GM21381 (cell line): ENCODE results near the gene AMOTL1.
"Not testable (repeated sequence)": the region's sequence is repeated elsewhere in the genome, so short reads cannot be mapped to it uniquely, and the experiment has no call there.

ENCODE experiments used
- ATAC-seq: cut with Tn5 transposase; IDR thresholded peaks from one replicate; pipeline ENCODE4 v1.9.1; 2021; ENCODE audit warnings: mild to moderate bottlenecking, moderate library complexity; ENCODE audit not compliant: unreplicated experiment

Gene AMOTL1

GRCh38 chr11:94849839-94850238 lies 81.7 kb downstream of the AMOTL1 start:
- ATAC-seq, result no peak

DNA sequence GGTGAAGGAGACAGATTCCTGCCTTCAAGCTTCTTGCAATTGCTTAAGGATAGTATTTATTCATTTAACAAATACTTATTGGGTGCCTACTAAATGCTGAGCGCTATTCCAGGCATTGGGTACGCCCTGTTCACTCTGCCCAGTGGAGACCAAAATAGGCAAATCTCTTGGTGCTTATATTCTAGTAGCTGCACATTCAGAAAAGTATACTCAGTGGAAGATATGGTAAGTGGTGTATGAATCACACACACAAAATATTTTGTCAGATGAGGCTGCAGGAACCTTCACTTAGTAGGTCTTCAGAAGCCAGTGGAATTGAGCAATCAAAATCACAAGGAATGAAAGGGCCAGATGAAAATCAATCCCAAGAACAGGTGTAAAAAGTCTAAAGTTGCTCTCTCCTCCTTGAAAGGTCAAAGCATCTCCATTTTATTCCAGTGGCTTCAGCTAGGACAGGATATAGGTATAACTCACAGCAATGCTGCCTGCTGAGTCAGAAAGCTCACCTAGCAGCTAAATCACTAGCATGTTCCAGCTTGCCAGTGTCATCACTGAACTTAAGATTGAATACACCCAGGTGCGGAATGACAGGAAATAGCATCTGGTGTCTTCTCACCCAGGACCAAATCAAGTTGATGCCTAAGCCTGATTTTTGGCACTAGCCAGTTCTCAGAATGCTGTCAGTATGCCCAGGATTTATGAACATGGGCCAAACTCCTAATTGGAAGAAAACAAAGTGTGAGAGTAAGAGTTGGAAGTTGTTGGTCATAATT lies 83.9 kb downstream of the AMOTL1 start:
- no peak for ATAC-seq

DNA sequence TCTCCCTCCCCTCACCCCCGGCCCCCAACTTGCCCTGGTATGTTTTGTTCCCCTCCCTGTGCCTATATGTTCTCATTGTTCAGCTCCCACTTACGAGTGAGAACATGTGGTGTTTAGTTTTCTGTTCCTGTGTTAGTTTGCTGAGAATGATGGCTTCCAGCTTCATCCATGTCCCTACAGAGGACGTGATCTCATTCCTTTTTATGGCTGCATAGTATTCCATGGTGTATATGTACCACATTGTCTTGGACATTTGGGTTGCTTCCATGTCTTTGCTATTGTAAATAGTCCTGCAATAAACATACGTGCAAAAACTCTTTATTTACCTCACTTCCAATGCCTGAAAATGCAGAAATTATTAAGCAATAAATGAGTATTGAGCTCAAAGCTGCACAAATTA lies 85.1 kb downstream of the AMOTL1 start:
- ATAC-seq, result not testable (repeated sequence)

DNA sequence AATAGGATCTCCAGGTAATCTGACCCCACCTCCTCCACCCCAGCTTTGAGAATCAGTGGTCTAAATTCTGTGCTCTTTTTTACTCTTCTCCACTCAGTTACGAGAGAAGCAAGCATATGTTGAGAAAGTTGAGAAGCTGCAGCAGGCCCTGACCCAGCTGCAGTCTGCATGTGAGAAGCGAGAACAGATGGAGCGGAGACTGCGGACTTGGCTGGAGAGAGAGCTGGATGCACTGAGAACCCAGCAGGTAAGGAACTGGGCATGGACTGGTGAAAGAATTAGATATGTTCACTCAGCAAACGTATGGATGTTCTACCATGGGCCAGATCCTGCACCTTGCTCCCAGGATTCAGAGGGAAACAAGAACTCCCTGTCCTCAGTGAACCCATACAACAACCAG lies 85.7 kb downstream of the AMOTL1 start:
- ATAC-seq, result no peak

GRCh38 chr11:94854770-94855633 lies 86.8 kb downstream of the AMOTL1 start:
- no peak for ATAC-seq

GRCh38 chr11:94855666-94856065 lies 87.5 kb downstream of the AMOTL1 start:
- ATAC-seq, result no peak

DNA sequence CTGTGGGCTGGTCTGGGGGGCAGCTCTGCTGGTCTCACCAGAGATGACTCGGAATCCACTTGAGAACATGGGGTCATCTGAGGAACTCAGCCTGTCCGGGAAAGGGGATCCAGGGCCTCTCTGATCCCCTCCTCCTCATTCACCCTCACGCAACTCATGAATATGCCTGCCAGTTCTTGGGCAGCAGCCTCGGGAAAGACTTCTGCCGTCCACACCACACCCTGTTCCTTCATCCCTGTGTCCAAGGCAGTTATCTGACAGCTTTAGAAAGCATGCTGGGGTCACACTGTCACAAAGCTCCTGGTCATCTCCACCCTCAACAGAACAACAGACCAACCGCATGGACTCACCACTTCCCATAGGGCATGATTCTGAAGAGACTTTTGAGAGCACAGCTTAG lies 88.3 kb downstream of the AMOTL1 start:
- no peak for ATAC-seq

GRCh38 chr11:94857337-94857736 lies 89.2 kb downstream of the AMOTL1 start:
- ATAC-seq, result no peak

DNA sequence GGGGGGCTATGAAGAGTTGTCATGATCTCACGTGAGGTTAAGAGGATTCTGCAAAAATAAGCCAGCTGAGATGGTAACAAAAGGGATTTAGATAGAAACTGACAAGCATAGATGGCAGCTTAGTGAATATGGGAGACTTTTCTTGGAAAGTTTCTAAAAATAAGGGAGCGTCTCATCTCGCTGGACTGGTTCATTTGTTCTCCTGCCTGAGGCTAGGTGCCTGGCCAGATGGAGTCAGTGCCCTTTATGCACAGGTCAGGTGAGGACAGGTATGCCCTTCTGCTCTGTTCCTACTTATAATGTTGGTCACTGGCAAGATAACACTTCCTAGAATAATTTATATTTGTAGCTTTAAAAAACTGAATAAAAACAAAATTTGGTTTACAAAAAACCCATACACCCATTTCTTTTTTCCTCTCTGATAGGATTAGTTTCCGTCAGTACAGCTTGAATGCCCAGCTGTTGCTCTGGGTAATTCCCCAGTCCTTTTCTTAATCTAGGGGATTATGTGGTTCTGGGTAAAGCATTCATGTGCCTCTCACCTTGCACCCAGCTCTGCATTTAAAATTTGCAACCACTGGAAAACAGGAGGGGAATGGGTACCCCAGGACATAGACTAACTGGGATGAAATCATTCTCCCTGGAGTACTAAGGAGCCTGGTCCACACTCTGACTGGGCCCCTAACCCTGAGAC lies 90.0 kb downstream of the AMOTL1 start:
- no peak for ATAC-seq

DNA sequence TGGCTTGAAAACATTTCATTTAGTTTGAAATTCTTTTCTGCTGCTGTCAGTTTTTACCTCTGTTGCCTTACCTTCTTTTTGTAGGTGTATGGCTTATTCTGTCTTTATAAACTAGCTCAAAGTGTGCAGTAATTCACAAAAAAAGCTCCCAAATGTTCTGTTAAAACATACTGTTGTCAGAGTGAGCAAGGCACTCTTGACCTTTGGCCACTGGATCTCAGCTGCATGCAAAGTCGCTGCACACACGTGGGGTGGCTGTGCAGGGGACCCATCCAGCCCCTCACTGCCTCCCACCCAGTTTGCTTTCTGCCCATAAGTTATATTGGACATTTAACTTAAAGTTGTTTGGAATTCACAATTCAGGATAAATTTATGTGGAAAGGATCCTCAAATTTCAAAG lies 92.2 kb downstream of the AMOTL1 start:
- no peak for ATAC-seq

GRCh38 chr11:94861306-94861845 lies 93.2 kb downstream of the AMOTL1 start:
- no peak for ATAC-seq

DNA sequence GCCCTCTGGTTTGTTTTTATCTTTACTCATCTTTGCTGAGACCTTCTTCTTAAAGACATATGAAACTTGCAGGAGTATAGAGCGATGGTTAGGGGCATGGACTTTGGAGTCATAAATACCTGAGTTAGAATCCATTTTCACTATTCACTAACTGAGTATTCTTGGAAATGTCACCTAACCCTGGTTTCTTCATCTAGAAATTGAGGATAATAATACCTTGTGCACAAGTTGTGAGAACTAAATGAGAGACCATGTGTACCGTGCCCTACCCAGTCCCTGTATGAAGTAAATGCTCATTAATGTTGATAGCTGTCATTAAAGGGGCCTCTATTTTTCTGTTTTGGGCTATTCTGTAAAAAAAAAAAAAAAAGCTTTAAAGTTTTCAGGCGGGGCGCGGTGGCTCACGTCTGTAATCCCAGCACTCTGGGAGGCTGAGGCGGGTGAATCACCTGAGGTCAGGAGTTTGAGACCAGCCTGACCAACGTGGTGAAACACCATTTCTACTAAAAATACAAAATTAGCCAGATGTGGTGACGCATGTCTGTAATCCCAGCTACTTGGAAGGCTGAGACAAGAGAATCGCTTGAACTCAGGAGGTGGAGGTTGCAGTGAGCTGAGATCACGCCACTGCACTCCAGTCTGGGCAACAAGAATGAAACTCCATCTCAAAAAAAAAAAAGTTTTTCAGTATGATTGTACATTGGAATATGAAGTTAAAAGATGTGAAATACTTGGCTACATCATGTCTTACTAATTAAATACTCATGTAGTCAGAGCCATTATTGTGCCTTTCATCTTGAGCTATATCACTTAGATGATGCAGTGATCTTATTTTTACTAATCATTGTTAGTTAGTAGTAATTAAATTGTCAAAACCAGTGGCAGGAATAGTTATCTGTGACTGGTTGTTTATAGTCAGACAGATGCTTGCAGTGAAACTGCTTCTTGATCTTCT lies 95.0 kb downstream of the AMOTL1 start:
- ATAC-seq, result no peak

- ATAC-seq, result no peak
Measured at GRCh38 chr11:94864506-94865045, 96.4 kb downstream of the AMOTL1 start.

- ATAC-seq, result no peak
Measured at GRCh38 chr11:94866231-94866822, 98.2 kb downstream of the AMOTL1 start.

GRCh38 chr11:94866936-94867795 lies 99.0 kb downstream of the AMOTL1 start:
- ATAC-seq, result no peak

GRCh38 chr11:94868468-94868867 lies 100.3 kb downstream of the AMOTL1 start:
- ATAC-seq, result no peak

- no peak for ATAC-seq
Measured at GRCh38 chr11:94869186-94869585, 101.0 kb downstream of the AMOTL1 start.

GRCh38 chr11:94870422-94870821 lies 102.3 kb downstream of the AMOTL1 start:
- ATAC-seq, result no peak
